Fibroblast of the aortic adventitia (primary cell): ENCODE results near the gene STIL. TPM values are rescaled to one million over a fixed set of nuclear protein-coding genes. Genes with fewer than 3 reads are reported as not detected.
"Not testable (repeated sequence)": the region's sequence is repeated elsewhere in the genome, so short reads cannot be mapped to it uniquely, and the experiment has no call there.

Experiments
- DNase-seq: peaks from one replicate; pipeline ENCODE4 v3.0.0-alpha.2; 2010; ENCODE audit warnings: low read depth
- H3K4me3 ChIP-seq: 2 replicates; pipeline ENCODE4 v1.5.1; 2011; ENCODE audit warnings: low read depth, mild to moderate bottlenecking, control low read depth, low read length, moderate library complexity
- total RNA-seq: library from RNA; depleted of rRNA; stranded (reverse); fragments of >200 nt; gene quantifications from 2 replicates; pipeline ENCODE4 v1.2.3, GENCODE V29; 2012; ENCODE audit warnings: low replicate concordance
- TF ChIP-seq, protein P1 (sequence below): IDR thresholded peaks from 2 replicates; pipeline ENCODE4 v1.5.1; 2011; ENCODE audit warnings: mild to moderate bottlenecking, low read length, control low read depth, inconsistent platforms; ENCODE audit not compliant: insufficient read depth

Gene STIL
- total RNA-seq, 1 donor: 29.1 TPM

DNA sequence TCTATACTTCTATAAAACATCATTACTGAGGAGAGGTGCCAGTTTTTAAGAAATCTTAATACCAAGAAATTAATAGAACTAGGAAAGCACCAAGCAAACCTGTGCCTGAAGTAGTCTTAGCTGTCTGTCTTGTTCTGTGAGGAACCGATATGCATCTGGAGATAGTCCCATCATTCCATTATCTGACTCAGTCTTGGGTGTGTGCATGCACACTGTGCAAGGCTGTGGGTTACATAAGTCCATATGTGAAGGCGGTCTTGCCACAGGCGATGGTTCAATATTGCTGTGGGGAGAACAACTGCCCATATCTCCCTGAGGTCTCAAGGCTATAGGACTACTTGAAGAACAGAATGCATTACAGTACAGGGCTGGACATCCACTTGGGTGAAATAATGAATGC lies 33.8 kb downstream of the STIL start:
- TF ChIP-seq, protein P1, sequence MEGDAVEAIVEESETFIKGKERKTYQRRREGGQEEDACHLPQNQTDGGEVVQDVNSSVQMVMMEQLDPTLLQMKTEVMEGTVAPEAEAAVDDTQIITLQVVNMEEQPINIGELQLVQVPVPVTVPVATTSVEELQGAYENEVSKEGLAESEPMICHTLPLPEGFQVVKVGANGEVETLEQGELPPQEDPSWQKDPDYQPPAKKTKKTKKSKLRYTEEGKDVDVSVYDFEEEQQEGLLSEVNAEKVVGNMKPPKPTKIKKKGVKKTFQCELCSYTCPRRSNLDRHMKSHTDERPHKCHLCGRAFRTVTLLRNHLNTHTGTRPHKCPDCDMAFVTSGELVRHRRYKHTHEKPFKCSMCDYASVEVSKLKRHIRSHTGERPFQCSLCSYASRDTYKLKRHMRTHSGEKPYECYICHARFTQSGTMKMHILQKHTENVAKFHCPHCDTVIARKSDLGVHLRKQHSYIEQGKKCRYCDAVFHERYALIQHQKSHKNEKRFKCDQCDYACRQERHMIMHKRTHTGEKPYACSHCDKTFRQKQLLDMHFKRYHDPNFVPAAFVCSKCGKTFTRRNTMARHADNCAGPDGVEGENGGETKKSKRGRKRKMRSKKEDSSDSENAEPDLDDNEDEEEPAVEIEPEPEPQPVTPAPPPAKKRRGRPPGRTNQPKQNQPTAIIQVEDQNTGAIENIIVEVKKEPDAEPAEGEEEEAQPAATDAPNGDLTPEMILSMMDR: no peak
- H3K4me3 ChIP-seq: no peak overlapping the region
- peak; percentile 16 for DNase-seq

DNA sequence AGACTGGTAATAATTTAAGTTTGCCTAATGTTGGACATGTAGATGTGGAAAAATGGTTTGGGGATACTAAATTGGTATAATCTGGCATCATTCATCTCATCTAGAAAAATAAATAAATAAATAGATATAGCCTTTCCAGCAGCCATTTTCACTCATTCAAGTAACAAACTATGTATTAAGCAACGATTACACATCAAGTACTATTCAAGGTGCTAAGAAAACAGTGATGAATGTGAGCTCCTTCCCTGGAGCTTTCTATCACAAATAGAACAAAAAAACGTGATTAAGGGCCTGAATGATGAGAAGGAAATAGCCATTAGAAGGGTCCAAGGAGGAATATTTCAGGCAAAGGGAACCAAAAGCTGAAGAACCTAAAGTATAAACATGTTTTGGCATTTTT lies 37.1 kb downstream of the STIL start:
- TF ChIP-seq, protein P1: no peak
- no peak for DNase-seq
- H3K4me3 ChIP-seq: no peak overlapping the region

DNA sequence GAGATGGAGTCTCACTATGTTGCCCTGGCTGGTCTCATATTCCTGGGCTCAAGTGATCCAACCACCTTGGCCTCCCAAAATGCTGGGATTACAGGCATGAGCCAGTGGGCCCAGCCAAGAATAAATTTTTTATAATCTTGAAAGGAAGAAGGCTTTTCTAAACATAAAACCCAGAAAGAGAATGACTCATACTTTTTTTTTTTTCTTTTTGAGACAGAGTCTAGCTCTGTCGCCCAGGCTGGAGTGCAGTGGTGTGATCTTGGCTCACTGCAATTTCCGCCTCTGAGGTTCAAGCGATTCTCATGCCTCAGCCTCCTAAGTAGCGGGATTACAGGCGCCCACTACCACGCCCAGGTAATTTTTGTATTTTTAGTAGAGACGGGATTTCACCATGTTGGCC lies 38.1 kb downstream of the STIL start:
- peak; percentile 47 for DNase-seq
- H3K4me3 ChIP-seq: not testable (repeated sequence)

DNA sequence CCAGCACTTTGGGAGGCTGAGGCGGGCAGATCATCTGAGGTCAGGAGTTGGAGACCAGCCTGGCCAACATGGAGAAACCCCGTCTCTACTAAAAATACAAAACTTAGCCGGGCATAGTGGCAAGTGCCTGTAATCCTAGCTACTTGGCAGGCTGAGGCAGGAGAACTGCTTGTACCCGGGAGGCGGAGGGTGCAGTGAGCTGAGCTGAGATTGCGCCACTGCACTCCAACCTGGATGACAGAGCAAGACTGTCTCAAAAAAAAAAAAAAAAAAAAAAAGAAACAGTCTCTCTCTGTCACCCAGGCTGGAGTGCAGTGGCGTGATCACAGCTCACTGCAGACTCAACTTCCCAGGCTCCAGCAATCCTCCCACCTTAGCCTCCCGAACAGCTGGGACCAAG lies 48.4 kb downstream of the STIL start:
- not testable (repeated sequence) for H3K4me3 ChIP-seq, DNase-seq

DNA sequence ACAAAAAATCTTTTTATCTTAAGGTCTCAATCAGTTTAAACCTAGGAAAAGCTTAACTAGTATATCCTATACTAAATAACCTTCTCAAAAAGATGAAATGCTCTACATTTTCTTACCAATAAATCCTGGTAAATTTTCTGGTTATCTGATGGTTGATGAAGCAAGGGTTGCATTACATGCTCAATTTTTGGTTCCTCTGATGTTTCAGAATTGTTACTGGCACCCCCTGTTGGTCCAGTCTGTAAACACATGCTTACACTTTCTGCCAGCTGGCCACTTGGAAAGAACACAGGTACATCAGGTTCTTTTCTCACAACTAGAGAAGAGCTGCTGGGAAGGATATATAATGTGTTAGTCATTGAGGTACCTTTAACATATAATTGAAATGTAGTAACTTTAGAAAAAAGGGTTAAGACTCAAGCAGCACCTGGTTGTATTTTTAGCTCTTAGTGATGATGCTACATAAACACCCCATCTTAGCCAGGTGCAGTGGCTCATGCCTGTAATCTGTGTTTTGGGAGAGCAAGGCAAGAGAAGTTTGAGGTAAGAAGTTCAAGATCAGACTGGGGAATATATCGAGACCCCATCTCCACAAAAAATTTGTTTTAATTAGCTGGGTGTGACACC lies 51.0 kb downstream of the STIL start:
- no peak overlapping the region for H3K4me3 ChIP-seq
- TF ChIP-seq, protein P1: peak; percentile 70
- DNase-seq: peak; percentile 67

DNA sequence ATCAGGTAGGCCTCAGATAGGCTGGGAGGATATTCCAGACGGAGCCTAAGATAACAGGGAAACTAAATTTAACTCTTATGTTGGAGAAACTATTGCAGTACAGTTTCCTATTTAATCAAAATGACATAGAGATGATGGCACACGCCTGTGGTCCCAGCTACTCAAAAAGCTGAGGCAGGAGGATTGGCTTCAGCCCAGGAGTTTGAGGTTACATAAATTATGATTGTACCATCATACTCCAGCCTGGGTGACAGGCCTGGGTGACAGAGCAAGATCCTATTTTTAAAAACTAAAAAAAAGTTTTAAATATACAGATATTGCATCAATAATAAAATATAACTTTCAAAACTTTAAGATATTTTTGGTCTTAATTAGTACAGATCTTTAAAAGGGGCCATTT lies 56.7 kb downstream of the STIL start:
- TF ChIP-seq, protein P1: no peak
- DNase-seq: no peak
- H3K4me3 ChIP-seq: no peak overlapping the region

DNA sequence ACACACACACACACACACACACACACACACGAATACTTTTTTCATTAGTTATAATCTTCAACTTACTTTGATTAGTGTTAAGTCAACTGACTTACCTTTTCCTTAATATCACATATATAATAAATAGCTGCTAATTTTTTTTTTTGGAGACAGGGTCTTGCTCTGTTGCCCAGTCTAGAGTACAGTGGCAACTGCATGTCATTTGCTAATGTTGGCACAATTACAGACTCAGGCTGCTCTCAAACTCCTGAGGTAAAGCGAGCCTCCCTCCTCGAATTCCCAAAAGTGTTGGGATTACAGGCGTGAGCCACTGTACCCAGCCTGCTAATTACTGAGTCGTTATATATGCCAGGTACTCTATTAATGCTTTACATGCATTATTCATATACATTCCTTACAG lies 61.2 kb downstream of the STIL start:
- no peak overlapping the region for H3K4me3 ChIP-seq
- no peak for DNase-seq
- TF ChIP-seq, protein P1: no peak

DNA sequence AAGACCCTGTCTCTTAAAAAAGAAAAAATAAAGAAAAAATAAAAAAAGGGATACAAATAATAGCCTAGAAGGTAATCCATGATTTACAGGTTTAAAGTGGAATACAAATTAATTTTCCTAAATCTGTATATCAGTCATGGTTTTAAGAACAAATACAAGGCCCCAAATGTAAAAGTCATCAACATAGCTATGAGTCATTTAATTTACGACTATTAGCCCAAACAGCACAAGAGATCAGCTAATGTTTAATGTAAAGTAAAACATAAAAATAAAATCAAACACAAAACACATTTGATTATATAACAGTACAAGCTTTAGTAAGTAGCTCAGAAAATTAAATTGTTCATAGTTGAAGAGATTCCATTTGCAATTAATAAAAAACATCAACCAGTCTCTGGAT lies 61.6 kb downstream of the STIL start:
- H3K4me3 ChIP-seq: no peak overlapping the region
- TF ChIP-seq, protein P1: no peak
- no peak for DNase-seq
